Lung (tissue), 12 donors: ENCODE data around the gene ITPR1. TPM values are rescaled to one million over a fixed set of nuclear protein-coding genes. Genes with fewer than 3 reads are reported as not detected.

Experiments used
- ATAC-seq: fragments of 200-7000 bp; cut with Tn5 transposase; one replicate; pipeline ENCODE4 v1.9.1; 2020; ENCODE audit warnings: moderate number of reproducible peaks; ENCODE audit not compliant: insufficient read depth, low FRiP score
- DNase-seq, 3 donors: peaks; one replicate each; pipeline ENCODE4 v3.0.0-alpha.2; 2013 to 2017
- H3K27ac ChIP-seq, 2 donors: one replicate each; pipeline ENCODE4 v1.5.1; 2013; ENCODE audit warnings: mild to moderate bottlenecking in 2 of 2, moderate library complexity in 2 of 2, control low read depth in 1 of 2, inconsistent platforms in 1 of 2, low read depth in 1 of 2, low read length in 1 of 2
- H3K27me3 ChIP-seq, 3 donors: one replicate each; pipeline ENCODE4 v1.5.1; 2013; ENCODE audit warnings: low read length in 2 of 3; ENCODE audit not compliant: control insufficient read depth in 3 of 3, insufficient read depth in 3 of 3
- H3K36me3 ChIP-seq, 4 donors: one replicate each; pipeline ENCODE4 v1.5.1; 2013; ENCODE audit warnings: low read length in 4 of 4, mild to moderate bottlenecking in 1 of 4, moderate library complexity in 1 of 4; ENCODE audit not compliant: control insufficient read depth in 4 of 4, insufficient read depth in 4 of 4
- H3K4me1 ChIP-seq, 5 donors: one replicate each; pipeline ENCODE4 v1.5.1; 2013; ENCODE audit warnings: low read length in 5 of 5, mild to moderate bottlenecking in 2 of 5, moderate library complexity in 1 of 5; ENCODE audit not compliant: control insufficient read depth in 5 of 5, insufficient read depth in 5 of 5
- H3K4me3 ChIP-seq: one replicate; pipeline ENCODE4 v1.5.1; 2013; ENCODE audit warnings: mild to moderate bottlenecking, control low read depth, moderate library complexity
- H3K9ac ChIP-seq, 2 donors: one replicate each; pipeline ENCODE4 v1.5.1; 2013; ENCODE audit warnings: low read length in 2 of 2, control low read depth in 1 of 2; ENCODE audit not compliant: insufficient read depth in 1 of 2
- H3K9me3 ChIP-seq, 4 donors: one replicate each; pipeline ENCODE4 v1.5.1; 2013; ENCODE audit warnings: low read length in 3 of 4, mild to moderate bottlenecking in 1 of 4, moderate library complexity in 1 of 4; ENCODE audit not compliant: control insufficient read depth in 4 of 4, insufficient read depth in 3 of 4
- CTCF ChIP-seq: IDR thresholded peaks from 2 replicates; pipeline ENCODE4 v1.5.1; 2012; ENCODE audit warnings: mild to moderate bottlenecking; ENCODE audit errors: control extremely low read depth, extremely low read depth
- WGBS, 2 donors: extraction: QIAGEN DNeasy Blood & Tissue Kit; methylation state at CpG; one replicate each; pipeline ENCODE4 v1.1.7; 2013; 5-methylcytosine and 5-hydroxymethylcytosine counted together
- polyA plus RNA-seq, 2 donors: library from polyadenylated mRNA; stranded (reverse); fragments of 200-250 nt; gene quantifications; one replicate each; pipeline ENCODE4 v1.2.1, GENCODE V29; 2013
- total RNA-seq, 2 donors: library from RNA; depleted of rRNA in 1 of 2; stranded (reverse); fragments of >200 nt in 1 of 2; gene quantifications; one replicate each; pipeline ENCODE4 v1.2.1, GENCODE V29; 2014 to 2021
- donor health status: control.
- donor health status: control.
- donor health status: Bipolar disorder and iron deficiency.
- donor health status: healthy.
- donor health status: DM: yes; HTN: yes; CAD: no.

ITPR1 gene
- total and polyA plus RNA-seq, 4 donors: 12.4 to 152 (median 44.1) TPM

GRCh38 chr3:4848176-4848825 lies 355.2 kb downstream of the ITPR1 start:
- ATAC-seq (no peak), DNase-seq (no peak)
- no peaks in the 10 kb centered on the region for H3K27me3 ChIP-seq
- no peak for TF ChIP-seq CTCF
- WGBS, 2 donors: 77 to 85% methylated on average over 6 of the region's 6 CpGs
- peaks cover 0 to 15% (median 0%) of the 10 kb centered on the region in 5 donors for H3K4me1 ChIP-seq
- no peak overlapping the region for H3K27ac ChIP-seq
- no peak overlapping the region for H3K9ac ChIP-seq
- H3K9me3 ChIP-seq: no peaks in the 10 kb centered on the region
- H3K4me3 ChIP-seq: no peak overlapping the region
- no peaks in the 10 kb centered on the region for H3K36me3 ChIP-seq

GRCh38 chr3:4849136-4849535 lies 356.0 kb downstream of the ITPR1 start:
- Histone ChIP-seq H3K9me3 (no peaks in the 10 kb centered on the region), H3K27me3 (no peaks in the 10 kb centered on the region), H3K27ac (no peak overlapping the region), H3K4me3 (no peak overlapping the region), H3K9ac (no peak overlapping the region), H3K36me3 (no peaks in the 10 kb centered on the region), H3K4me1 (peaks cover 0 to 15% (median 0%) of the 10 kb centered on the region in 5 donors)
- DNase-seq (no peak), ATAC-seq (no peak)
- TF ChIP-seq CTCF: no peak
- 80 to 85% methylated on average over 3 of the region's 3 CpGs for WGBS, 2 donors

GRCh38 chr3:4849739-4850138 lies 356.6 kb downstream of the ITPR1 start:
- TF ChIP-seq CTCF: no peak
- no peak for DNase-seq
- Histone ChIP-seq H3K4me3 (no peak overlapping the region), H3K27me3 (no peaks in the 10 kb centered on the region), H3K4me1 (peaks cover 0 to 15% (median 0%) of the 10 kb centered on the region in 5 donors), H3K27ac (no peak overlapping the region), H3K9ac (no peak overlapping the region), H3K36me3 (no peaks in the 10 kb centered on the region), H3K9me3 (no peaks in the 10 kb centered on the region)
- no peak for ATAC-seq
